HG03039 (cell line): Measurements from ENCODE around the gene SUN5.

Experiments
- ATAC-seq: cut with Tn5 transposase; IDR thresholded peaks from one replicate; pipeline ENCODE4 v1.9.1; 2021; ENCODE audit warnings: mild to moderate bottlenecking, moderate library complexity; ENCODE audit not compliant: unreplicated experiment

The SUN5 gene

GRCh38 chr20:33014336-33015113 is 10.3 kb upstream of the SUN5 start:
- ATAC-seq, result no peak

GRCh38 chr20:33013701-33014326 is 9.6 kb upstream of the SUN5 start:
- no peak for ATAC-seq

- ATAC-seq, result no peak
Measured at GRCh38 chr20:33012327-33013189, 8.3 kb upstream of the SUN5 start.

- no peak for ATAC-seq
Measured at GRCh38 chr20:33010674-33011449, 6.6 kb upstream of the SUN5 start.

DNA sequence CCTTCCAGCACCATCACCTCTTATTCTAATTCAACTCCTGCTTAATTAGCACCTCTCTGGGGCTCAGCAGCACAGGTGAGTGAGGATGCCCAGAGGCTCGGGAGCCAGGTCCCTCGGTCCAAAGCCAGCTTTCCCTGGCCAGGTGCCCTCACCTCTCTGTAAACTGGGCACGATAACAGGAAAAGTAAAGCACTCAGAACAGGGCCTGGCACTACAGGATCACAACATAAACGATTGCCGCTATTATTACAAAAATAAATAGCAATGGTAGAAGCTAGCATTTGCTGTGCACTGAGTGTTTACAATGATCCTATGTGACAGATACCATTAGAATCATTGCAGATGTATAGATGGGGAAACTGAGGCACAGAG is 5.9 kb upstream of the SUN5 start:
- ATAC-seq, result no peak

- ATAC-seq, result no peak
Measured at GRCh38 chr20:33009214-33010132, 5.2 kb upstream of the SUN5 start.

DNA sequence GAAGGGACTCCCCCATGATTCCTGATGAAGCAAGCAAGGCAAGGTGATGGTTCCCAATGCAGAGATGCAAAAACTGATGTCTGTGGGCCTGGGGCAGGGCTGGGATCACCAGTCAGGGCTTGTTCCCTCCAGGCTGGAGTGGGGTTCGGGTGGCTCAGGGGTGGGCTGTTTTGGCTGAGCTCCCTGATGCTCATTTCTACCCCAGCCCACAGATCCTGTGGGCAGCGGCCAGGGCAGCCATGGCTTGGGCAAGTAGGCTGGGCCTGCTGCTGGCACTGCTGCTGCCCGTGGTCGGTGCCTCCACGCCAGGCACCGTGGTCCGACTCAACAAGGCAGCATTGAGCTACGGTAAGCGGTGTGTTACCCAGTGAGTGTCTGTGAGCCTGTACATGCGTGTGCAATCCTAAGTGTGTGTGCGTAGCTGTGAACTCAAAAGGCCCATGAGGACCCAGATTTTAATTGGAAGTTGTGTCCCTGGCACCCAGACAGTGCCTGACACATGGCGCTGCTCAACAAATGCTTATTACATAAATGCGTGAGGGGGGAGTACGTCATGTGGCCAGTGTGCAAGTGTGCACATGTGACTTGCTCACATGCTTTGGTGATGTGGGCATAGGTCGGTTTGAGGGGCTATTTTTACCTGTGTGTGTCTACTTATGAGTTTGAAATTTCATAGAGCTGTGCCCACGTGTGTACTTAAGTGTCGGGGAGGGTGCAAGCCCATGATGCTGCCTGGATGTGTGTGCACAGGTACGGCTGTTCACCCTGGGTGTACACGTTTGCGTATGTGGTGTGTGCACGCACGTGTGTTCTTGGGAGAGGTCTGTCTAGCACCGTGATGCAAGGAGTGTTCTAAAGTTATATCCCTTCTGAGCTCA is 4.3 kb upstream of the SUN5 start:
- no peak for ATAC-seq

DNA sequence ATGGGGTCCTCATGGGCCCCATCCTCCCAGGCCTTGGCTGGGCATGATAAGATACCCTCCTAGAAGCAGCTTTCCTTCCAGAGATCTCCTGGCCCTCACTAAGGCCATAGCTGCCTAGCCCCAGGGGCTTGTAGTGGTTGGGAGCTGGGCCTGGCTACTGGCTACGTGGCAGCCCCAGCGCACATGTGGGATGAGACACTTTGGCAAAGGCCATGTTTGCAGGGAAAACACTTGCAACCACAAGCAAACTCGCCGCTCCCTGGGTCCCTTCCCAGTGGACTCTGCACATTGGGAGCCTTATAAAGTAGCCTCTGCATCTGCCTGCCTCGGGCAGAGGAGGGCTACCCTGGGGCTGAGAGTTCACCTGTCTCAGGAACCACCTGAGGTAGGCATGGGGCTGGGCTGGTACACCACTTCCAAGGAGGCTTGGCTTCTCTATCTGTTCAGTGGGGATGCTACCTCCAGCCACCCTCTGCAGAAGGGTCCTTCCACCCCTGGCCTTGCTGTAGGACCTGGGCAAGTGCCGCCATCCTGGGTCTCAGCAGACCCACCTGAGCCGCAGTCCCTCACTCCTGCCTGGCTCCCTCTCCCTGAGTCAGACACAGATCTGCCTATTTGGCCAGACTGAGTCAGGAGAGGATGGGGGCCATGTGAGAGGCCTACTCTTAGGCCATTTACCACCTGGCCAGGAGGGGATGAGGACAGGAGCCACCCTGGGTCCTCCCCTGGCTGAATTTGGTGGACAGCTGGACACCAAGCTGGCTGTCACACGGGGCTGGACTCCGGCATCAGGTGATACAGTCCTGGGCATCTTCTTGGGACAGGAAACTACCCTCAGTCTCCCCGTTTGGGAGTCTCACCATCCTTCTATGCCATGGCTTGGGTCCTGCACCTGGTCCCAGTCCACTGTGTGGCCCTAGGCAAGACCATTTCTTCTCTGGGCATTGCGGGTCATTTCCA is 3.4 kb upstream of the SUN5 start, which contains the start of gene BPIFB2:
Gene BPIFB2 (plus strand): TSS at position 329 of the 960 bp plus-strand sequence. CDS start 871 bp downstream, outside the sequence.
- no peak for ATAC-seq

DNA sequence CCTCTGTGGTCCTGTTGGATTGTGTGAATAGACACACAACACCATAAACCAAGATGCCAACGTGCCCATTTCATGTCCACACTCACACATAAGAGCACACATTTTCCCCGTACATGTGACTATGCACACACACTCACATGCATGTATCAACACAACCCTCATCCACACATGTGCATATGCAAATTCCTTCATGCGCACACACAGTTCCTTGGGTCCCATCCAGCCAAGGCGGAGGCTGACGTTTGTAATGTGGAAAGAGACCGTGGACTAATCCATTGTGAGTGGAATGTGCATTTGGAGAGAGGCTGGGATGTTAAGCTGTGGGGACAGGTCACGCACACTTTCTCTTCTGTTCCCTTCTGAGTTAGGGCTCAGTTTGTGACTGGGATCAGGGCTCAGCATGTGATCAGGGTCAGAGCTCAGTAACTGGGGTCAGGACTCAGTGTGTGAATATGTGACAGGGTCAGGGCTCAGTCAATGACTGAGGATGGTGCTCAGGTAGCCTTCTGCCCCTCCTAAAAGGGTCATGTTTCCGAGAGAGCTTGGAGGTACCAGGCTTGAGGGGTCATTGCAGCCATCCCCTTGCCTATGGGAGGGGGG is 2.6 kb upstream of the SUN5 start:
- ATAC-seq, result no peak

- ATAC-seq, result no peak
Measured at GRCh38 chr20:33005908-33006775, 1.9 kb upstream of the SUN5 start.

DNA sequence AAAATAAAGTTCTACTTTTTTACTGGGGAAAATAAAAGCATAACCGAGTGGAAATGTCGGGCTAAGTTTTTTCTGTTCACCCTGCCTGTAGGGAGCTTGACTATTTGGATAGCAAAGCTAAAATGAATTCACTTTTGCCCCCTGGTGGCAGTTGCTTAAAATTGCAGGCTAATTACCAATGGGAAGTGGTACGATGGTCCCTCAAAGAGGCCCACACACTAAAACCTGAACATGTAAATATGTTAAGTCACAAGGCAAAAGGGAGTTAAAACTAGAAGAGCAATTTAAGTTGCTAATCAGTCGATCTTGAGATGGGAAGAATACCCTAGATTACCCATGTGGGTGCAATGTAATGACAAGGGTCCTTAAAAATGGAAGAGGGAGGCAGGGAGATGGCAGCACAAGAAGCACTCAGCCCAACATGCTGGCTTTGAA is 916 bp upstream of the SUN5 start:
- ATAC-seq, result no peak

GRCh38 chr20:33002087-33002808 is 2.0 kb downstream of the SUN5 start:
- no peak for ATAC-seq

- no peak for ATAC-seq
Measured at GRCh38 chr20:33000802-33001466, 3.3 kb downstream of the SUN5 start.

DNA sequence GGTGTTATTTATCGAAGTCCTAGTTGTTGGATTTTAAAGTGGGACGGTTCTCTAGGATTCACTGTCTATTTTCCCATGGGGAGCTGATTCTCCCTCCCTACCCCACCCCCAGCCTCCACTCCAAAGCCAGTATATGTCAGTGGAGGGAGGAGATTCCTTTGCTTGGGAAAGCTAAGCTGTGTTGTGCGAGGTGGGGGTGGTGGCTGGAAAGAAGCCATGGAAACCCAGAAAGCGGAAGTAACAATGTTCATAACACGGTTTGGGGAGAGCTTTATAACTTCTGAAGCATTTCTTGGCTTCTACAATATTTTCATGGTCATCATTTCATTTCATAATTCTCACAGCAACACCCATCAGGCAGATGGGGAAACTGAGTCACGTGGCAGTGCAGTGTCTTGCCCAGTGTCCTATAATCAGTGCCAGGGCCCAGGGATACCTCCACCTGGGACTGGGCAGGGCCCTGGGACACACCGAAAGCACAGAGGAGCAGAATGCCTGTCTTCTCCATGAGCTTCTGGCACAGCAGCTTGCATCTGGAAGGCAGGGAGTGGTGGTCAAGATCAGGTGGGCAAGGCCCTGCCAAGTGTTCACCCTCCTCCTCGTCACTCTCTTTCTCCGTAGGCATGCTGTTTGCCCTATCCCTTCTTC is 4.5 kb downstream of the SUN5 start:
- no peak for ATAC-seq

DNA sequence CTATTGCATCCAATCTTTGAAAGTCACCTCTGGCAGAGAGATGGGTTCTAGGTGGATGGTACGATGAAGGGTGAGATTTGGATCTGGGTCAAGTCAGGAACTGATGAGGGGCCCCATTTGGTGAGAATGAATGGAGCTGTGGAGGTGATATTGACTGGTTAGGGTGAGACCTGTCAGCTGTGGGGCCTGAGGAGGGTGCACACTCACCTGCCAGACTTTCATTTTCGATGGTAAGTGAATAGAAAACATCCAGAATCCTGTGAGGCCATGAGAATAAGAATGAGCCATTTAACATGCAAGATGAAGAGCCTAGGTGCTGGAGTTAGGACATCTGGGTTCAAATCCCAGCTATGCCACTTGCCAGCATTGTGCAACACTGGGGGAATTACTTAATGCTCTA is 6.8 kb downstream of the SUN5 start:
- no peak for ATAC-seq
